ENCODE results near the gene TELO2.

The TELO2 gene

DNA sequence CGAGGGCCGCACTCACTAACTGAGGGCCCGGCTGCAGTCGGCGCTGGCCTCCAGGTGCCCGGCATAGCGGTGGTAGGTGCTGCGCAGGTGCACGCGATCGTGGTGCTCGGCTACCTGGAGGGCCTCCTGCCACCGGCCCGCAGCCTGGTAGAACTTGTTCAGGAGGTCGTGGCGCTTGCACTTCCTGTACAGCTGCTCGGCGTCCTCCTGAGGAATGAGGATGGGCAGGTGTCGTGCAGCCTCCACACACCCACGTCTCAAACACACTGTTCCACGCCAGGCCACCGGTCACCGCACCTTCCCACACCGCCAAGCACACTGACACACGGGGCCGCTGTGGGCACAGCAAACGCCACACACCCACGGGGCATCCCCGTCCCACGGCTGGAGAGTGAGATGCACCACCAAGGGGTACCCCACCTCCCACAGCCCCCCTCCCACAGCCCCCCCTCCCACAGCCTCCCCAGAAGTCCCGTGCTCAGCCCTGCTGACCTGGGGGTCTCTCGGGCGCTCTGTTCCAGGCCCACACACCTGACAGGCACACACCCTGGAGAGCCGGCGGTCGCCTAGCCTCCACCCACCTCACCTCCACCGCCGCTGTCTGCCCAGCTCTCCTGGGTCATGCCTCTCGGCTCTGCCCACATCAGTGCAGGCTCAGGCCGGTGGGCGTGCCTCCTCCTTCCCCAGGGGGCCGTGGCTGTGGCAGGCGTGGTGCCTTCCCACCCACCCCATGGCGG, 32.9 kb downstream of the TELO2 start:
- Histone ChIP-seq H3K9me3 (ENCODE audit: control insufficient read depth, insufficient read depth, low read length) (no peaks in the 10 kb centered on the region), H3K9ac (ENCODE audit: low read depth, low read length) (no peak overlapping the region), H3K4me1 (ENCODE audit: insufficient read depth, low read length) (no peaks in the 10 kb centered on the region), H3K36me3 (ENCODE audit: insufficient read depth, low read length) (no peaks in the 10 kb centered on the region)

DNA sequence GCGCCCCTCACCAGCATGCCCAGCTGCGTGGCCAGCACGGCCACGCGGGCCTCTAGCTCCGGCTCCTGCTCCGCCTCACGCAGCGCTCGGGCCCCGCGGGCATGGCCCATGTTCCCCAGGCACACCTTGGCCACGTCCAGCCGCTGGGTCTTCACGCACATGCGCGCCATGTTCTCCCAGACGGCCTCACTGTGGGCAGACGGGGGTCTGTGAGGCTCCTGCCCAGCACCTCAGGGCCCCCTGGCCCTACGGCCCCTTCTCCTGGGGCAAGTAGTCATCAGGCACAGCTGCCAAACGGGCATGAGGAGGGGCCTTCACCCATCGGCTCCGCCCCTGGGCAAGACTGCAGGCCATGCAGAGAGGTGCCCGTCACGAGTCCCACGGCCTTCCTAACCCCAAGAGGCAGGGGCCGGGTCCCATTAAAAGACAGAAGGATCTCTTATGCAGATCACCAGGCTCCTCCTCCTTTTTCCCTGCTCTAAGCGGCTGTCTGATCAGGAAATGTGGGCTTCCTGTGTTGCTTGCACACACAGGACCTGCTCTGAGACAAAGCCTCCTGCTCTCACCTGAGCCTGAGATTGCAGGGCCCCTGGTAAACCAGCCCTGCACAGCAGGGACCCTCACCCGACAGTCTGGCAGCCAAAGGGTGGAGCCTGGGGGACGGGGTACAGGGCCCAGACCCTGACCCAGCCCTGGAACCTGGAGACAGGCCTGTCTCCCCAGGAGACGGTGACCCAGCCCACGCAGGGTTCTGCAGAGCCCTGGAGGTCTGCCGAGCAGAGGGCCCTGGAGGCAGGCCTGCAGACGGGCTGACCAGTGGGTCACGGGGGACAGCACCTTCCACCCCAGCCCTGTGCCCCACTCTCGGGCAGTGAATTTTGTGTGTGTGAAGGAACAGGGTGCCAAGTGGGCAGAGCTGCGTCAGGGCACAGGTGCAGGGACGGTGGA, 33.7 kb downstream of the TELO2 start:
- Histone ChIP-seq H3K9me3 (ENCODE audit: control insufficient read depth, insufficient read depth, low read length) (no peaks in the 10 kb centered on the region), H3K9ac (ENCODE audit: low read depth, low read length) (no peak overlapping the region), H3K4me1 (ENCODE audit: insufficient read depth, low read length) (no peaks in the 10 kb centered on the region), H3K36me3 (ENCODE audit: insufficient read depth, low read length) (no peaks in the 10 kb centered on the region)

DNA sequence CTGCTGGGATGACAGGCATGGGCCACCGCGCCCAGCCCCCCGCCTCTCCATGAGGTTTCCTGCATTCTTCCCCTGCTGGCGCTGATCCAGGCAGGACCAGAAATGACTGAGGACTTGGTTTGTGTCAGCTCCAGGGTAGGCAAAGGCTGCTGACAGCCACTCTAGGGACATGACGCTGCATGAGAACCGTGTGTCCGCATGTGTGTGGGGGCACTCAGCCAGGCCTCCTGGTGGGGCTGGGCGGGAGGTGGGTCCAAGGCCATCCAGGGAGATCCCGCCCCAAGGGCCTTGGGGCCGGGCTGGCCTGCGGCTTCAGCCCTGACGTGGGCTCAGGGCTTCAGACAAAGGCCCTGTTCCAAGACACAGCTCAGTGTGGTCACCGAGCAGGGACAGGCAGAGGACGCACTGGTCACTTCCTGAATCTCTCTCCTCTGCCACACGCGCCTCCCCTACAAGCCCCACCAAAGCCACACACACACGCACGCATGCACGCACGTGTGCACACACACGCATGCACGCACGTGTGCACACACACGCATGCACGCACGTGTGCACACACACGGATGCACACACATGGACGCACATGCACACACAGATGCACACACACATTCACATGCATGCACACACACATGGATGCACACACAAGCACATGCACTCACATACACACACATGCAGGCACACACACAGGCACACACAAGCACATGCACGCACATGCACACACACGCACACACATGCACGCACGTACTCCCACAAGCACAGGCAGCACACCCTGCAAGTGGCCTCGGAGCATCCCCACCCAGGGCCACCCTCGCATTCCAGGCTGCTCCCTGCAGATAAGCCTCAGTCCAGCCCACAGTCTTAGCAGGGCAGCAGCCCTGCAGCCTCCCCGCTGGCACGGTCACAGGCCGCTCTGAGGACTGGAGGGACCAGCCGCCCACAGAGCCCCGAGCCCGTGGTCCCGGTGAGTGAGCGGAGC, 35.0 kb downstream of the TELO2 start:
- no peaks in the 10 kb centered on the region for H3K36me3 ChIP-seq (ENCODE audit: insufficient read depth, low read length)
- no peaks in the 10 kb centered on the region for H3K9me3 ChIP-seq (ENCODE audit: control insufficient read depth, insufficient read depth, low read length)
- no peaks in the 10 kb centered on the region for H3K4me1 ChIP-seq (ENCODE audit: insufficient read depth, low read length)
- no peak overlapping the region for H3K9ac ChIP-seq (ENCODE audit: low read depth, low read length)

DNA sequence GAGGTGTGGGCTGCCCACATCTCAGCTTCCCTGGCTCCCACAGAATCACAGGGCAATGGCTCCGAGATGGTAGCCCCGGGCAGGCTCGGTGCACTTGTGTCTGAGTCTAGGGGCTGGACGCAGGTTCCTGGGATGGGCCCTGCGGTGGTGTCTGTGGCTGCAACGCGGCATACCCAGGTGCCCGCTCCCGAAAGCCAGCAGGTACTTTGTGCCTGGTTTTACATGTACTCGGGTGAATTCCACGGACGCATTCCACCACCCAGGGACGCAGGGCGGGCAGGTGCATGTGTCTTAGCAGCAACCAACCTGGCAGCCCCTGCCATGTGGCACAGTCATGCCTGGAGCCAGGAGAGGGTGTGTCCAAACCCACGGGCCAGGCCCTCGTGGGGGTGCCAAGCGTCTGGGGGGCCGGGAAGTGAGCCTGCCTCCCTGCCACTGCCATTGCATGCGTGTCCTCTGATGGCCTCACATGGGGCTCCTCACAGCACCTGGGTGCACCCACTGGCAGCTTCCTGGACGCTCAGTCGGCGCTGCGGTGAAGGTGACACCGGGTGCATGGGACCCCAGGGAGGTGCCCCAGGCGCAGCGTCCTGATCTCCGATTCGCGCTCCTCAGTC, 35.9 kb downstream of the TELO2 start:
- Histone ChIP-seq H3K4me1 (ENCODE audit: insufficient read depth, low read length) (no peaks in the 10 kb centered on the region), H3K9ac (ENCODE audit: low read depth, low read length) (no peak overlapping the region), H3K9me3 (ENCODE audit: control insufficient read depth, insufficient read depth, low read length) (no peaks in the 10 kb centered on the region), H3K36me3 (ENCODE audit: insufficient read depth, low read length) (no peaks in the 10 kb centered on the region)

DNA sequence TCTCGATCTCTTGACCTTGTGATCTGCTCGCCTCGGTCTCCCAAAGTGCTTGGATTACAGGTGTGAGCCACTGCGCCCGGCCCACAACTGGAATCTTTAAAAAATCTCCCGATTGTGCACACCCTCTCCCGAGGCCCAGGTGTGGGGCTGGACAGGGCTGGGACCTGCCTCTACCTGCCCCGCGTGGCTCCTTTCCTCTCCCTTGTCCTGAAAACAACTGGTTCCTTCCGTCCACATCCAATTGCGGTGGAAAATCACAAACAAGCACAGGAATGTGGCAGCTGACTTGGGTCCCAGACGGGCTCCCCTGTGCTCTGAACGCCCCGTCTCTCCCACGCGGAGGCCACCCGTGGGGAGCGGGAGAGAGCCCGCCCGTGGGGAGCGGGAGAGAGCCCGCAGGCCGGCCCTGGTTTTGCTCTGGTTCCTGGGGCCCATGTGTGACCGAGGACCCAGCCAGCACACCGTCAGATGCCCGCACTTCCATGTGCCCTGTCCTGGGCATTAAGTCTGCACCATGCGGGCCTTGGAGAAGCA, 37.3 kb downstream of the TELO2 start:
- no peaks in the 10 kb centered on the region for H3K9me3 ChIP-seq (ENCODE audit: control insufficient read depth, insufficient read depth, low read length)
- H3K9ac ChIP-seq (ENCODE audit: low read depth, low read length): no peak overlapping the region
- no peaks in the 10 kb centered on the region for H3K36me3 ChIP-seq (ENCODE audit: insufficient read depth, low read length)
- no peaks in the 10 kb centered on the region for H3K4me1 ChIP-seq (ENCODE audit: insufficient read depth, low read length)

DNA sequence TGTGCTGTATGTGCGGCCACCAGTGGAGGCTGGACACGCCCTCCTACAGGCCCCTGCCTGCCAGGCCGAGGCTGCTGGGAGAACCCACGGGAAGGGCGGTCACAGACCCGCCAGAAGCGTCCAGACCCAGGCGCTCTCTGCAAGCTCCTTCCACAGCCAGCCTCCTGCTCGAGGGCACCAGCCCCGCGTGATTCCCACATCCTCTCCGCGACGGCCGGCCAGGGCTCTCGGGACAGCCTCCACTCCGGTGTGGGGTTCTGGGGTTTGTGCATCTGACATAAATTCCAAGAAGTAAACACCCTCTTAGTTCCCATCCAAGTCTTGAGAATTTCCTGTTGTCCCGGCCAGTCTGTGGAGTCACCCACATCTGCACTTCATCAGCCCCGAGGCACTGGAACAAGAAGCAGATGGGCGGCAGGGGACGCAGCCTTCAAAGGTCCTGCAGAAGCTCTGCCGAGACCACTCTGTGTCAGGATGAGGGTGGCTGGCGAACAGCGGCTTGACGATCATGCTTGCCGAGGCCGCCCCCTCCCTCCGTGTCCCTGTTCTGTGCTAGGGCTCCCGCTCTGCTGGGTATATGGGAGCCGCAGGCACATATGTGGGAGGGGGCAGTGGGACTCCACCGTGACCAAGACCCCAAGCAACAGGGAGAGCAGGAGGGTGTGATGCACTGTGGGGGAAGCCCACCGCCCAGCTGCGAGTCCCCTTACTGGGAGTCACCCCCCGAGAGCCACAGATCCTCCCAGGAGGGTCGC, 37.9 kb downstream of the TELO2 start:
- no peaks in the 10 kb centered on the region for H3K36me3 ChIP-seq (ENCODE audit: insufficient read depth, low read length)
- no peaks in the 10 kb centered on the region for H3K4me1 ChIP-seq (ENCODE audit: insufficient read depth, low read length)
- H3K9me3 ChIP-seq (ENCODE audit: control insufficient read depth, insufficient read depth, low read length): no peaks in the 10 kb centered on the region
- H3K9ac ChIP-seq (ENCODE audit: low read depth, low read length): no peak overlapping the region

DNA sequence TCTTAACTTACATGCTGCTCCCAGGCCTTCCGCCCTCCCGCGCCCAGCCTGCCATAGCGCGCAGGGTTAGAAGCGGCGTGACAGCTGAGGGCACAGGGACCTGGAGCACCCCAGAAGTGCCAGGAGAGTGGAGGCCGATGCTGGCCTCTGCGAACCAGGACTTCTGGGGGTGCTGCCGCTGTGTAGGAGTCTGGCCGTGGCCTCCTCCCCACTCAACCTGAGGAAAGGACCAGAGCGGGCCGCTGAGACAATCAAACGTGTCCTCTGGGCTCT, 38.4 kb downstream of the TELO2 start:
- no peaks in the 10 kb centered on the region for H3K36me3 ChIP-seq (ENCODE audit: insufficient read depth, low read length)
- H3K9ac ChIP-seq (ENCODE audit: low read depth, low read length): no peak overlapping the region
- H3K9me3 ChIP-seq (ENCODE audit: control insufficient read depth, insufficient read depth, low read length): no peaks in the 10 kb centered on the region
- no peaks in the 10 kb centered on the region for H3K4me1 ChIP-seq (ENCODE audit: insufficient read depth, low read length)

DNA sequence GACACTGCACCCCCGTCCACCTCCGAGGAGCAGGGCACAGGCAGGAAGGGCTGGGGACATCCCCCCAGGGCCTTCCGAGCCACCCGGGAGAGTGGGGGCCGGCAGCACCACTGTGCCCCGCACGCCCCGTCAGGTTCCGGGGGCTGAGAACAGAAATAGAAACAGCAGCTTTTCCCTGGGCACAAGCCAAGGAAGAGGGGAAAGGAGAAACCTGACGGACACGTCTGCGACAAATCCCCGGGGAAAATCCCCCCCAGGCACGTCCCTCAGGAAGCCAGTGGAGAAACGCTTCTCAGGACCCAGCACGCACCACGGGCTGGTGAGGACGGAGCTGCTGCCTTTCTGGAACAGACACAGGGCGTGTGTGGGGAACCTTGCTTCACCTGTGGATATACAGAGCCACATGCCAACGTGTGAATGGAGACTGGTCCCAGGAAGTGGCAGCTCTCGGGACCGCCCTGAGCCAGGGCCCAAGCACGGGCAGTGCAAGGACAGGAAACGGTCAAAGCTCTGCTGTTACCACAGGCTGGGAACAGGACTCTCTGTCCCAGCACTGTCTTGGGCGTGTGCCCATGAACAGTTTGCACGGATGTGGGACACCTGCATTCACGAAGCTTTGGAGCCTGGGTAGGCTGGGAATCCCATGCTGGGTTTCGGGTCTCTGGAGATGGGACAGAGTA, 39.1 kb downstream of the TELO2 start:
- Histone ChIP-seq H3K36me3 (ENCODE audit: insufficient read depth, low read length) (no peaks in the 10 kb centered on the region), H3K9me3 (ENCODE audit: control insufficient read depth, insufficient read depth, low read length) (no peaks in the 10 kb centered on the region), H3K9ac (ENCODE audit: low read depth, low read length) (no peak overlapping the region), H3K4me1 (ENCODE audit: insufficient read depth, low read length) (no peaks in the 10 kb centered on the region)

DNA sequence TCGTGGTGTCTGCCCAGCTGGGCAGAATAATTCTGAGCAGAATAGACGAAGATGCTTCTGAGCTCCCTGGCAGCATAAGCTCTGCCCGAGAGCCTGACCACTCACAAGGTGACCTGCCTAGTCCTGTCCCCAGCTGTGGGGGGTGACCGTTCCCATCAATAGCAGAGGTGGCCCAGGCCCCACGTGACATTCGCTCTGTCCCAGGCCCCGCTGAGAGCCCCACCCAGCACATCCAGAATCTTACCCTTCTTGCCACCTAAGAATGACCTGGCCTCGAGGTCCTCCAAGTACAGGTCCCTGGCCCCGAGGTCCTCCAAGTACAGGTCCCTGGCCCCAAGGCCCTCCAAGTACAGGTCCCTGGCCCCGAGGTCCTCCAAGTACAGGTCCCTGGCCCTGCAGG, 39.6 kb downstream of the TELO2 start:
- Histone ChIP-seq H3K9ac (ENCODE audit: low read depth, low read length) (no peak overlapping the region), H3K36me3 (ENCODE audit: insufficient read depth, low read length) (no peaks in the 10 kb centered on the region), H3K9me3 (ENCODE audit: control insufficient read depth, insufficient read depth, low read length) (no peaks in the 10 kb centered on the region), H3K4me1 (ENCODE audit: insufficient read depth, low read length) (no peaks in the 10 kb centered on the region)

DNA sequence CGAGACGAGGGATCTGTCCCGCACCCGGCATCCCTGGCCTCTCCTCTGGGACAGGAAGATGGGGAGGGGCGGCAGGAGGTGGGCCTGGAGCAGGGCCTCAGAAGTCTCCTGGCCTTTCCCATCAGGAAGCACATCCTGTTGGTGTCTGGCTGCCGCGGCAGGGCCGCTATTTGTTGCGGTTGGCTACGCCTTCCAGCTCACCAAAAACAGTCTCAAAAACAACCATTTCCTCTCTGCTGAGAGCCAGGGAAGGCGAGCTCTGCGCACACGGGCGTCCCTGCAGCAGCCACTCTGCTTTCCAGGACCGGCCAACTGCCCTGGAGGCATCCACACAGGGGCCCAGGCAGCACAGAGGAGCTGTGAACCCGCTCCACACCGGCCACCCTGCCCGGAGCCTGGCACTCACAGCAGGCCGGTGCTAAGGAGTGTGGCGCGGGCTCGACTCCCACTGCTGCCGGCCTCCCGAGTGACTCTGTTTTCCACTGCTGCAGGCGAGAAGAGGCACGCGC, 40.3 kb downstream of the TELO2 start, which contains the start of gene TMEM204:
Gene TMEM204, plus strand, starts transcription at position 224 of the 509 bp plus-strand sequence. CDS start 610 bp downstream, outside the sequence.
- H3K36me3 ChIP-seq (ENCODE audit: insufficient read depth, low read length): no peaks in the 10 kb centered on the region
- no peak within 1 kb of the TSS for H3K9ac ChIP-seq (ENCODE audit: low read depth, low read length)

DNA sequence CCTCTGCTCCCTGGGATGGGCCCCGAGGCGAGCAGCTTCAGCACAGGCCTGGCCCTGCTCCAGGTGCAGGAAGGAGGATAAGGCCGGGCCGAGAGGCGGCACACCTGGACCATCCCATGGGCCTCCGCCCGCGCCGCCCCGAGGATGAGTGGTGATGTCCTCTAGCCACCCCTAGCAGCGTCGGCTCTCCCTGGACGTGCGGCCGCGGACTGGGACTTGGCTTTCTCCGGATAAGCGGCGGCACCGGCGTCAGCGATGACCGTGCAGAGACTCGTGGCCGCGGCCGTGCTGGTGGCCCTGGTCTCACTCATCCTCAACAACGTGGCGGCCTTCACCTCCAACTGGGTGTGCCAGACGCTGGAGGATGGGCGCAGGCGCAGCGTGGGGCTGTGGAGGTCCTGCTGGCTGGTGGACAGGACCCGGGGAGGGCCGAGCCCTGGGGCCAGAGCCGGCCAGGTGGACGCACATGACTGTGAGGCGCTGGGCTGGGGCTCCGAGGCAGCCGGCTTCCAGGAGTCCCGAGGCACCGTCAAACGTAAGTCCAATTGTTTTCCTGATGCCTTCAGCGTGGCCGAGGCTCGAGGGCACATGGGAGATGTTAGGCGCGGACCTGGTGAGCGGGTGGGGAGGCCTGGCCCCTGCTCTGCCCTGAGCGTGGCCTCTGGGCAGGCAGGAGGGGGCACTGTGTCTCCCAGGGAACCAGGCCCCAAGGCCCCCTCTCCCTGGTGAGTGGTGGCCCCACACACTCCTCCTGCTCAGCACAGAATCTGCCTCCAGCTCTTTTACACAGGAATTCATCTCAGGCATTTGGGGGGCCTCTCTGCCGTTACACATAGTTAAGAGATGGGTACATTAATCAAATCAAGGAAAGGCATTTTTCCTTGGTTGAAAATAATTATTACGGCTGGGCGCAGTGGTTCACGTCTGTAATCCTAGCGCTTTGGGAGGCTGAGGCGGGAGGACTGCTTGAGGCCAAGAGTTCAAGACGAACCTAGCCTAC, 41.2 kb downstream of the TELO2 start:
- Histone ChIP-seq H3K4me1 (ENCODE audit: insufficient read depth, low read length) (no peaks in the 10 kb centered on the region), H3K36me3 (ENCODE audit: insufficient read depth, low read length) (no peaks in the 10 kb centered on the region), H3K9me3 (ENCODE audit: control insufficient read depth, insufficient read depth, low read length) (no peaks in the 10 kb centered on the region), H3K9ac (ENCODE audit: low read depth, low read length) (no peak overlapping the region)

More for the DNA sequence above, 40.3 kb downstream of the TELO2 start, which contains the start of gene TMEM204:
- no peaks in the 10 kb centered on the region for H3K4me1 ChIP-seq (ENCODE audit: insufficient read depth, low read length)
- H3K9me3 ChIP-seq (ENCODE audit: control insufficient read depth, insufficient read depth, low read length): no peaks in the 10 kb centered on the region
